Measurements from ENCODE around the gene STEAP1B.
"Not testable (repeated sequence)": the region's sequence is repeated elsewhere in the genome, so short reads cannot be mapped to it uniquely, and the experiment has no call there.

The STEAP1B gene

GRCh38 chr7:22452142-22452959, 47.6 kb downstream of the STEAP1B start:
- no peak for DNase-seq

DNA sequence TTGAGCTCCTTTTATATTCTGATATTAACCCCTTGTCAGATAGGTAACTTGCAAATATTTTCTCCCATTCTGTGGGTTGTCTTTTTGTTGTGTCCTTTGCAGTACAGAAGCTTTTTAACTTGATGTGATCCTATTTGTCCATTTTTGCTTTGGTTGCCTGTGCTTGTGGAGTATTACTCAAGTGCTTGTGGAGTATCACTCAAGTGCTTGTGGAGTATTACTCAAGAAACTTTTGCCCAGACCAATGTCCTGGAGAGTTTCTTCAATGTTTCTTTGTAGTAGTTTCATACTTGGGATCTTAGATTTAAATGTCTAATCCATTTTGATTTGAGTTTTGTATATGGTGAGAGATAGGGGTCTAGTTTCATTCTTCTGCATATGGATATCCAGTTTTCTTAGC, 50.0 kb downstream of the STEAP1B start:
- DNase-seq = not testable (repeated sequence)

GRCh38 chr7:22447762-22448161, 52.2 kb downstream of the STEAP1B start:
- no peak for DNase-seq

DNA sequence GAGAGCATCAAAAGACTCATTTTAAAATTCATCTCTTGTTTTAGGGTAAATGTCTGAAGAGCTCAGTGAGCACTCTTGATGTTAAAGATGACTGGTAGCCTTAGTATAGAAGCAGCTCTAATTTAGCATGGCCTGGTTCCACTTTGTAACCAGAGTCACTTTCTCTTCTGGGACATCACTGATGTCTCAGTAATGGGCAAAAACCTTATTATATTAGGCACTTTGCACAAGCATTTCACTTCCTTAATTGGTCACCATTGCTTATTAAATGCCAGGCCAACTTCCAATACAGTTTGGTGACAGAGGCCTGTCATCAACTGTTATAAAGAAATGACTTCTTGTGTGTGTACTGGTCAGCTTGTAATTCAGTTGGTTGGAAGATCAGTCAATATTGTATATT, 53.0 kb downstream of the STEAP1B start:
- DNase-seq = no peak

GRCh38 chr7:22445853-22446252, 54.1 kb downstream of the STEAP1B start:
- no peak for DNase-seq

DNA sequence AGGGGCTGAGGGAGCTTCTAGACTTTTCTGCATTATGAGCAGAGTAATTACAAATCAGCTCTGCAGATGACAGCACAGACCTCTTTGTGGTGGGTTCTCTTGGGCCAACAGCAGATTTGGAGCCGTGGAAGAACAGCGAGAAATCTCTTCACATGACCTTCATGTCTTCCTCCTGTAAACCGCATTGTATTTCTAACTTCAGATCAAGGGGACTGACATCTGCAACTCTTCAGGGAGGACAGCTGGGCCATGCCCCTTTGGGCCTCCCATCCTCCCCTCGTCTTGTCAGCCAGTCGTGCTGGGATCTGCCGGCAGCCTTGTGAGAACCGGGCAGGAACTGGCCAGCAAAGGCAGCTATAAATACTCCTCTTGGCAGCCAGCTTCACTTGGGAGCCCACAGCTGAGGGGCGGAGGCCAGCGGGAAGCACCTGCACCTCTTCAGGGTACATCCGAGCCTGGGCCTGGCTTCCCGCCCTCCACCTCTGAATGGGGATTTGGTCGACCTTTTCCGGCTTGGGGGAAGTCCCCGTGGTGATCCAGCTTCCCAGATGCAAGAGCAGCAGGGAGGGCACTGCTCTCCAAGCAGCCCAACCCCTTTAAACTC, 54.7 kb downstream of the STEAP1B start:
- no peak for DNase-seq

DNA sequence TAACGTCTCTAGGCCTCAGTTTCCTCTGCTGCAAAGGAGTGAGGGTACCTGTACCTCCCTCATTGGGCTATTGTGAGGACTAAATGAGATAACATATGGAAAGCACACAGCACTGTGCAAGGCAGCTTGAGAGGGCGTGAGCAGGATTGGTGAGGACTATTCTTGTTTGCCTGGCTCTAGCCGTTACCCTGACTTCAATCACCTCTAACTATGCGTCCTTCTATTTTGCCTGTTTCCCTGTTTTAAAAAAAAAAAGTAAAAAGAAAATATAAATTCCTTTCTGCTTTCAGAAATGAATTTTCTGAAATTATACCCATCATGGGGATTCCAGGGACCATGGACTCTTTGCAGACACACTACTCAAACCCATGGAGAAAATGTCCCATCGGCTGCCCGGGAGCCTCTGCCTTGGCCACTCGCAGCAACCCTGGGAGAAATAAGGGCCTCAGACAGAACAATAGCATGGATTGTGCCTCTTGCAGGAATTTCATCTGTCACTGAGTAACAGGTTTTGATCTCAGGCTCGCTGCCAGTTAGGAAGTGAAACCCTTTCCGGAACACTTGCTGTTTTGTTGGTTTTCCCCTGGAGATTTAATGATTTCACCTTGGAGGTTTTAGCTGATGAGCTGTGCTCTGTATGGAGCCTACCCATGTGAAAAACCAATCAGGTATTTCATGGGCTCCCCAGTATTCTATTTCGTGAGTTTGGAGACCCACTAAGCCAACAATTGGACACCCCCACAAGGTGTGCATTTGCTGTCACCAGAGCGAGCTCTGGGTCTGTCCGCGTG, 55.6 kb downstream of the STEAP1B start:
- DNase-seq = no peak

DNA sequence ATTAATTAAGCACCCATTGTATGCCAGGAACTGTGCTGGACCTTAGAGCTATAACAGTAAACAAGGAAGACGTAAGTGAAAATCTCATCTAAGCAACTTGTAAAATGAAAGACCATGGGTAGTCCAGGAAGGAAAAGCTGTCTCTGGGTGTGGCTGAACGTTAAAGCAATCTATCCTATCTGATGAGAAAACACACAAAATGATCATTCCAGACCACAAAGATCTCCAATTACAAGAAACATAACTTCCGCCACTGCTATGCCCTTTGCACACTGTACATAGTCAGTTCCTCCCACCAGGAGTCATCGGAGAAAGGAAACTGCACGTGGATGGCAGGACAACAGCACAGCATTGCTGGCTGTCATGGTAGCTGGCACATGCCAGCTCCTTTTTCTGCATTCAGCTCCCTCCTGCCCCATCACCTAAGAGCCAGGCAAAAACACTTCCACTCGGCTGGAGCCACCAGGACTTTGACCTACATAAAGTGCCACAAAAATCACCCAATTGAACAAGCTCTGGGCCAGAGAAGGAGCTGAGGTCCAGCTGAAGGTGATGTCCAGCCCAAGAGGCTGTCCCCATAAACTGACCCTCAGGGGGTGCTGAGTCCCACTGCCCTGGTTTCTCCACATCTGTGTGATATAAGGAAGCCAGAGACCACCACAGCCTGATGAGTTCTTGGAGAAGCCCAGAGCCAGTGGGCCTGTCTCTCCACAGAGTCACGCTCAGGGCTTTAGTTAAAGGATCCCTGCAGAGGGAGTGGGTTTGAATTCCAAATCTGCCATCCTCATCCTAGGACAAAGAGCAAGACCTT, 56.4 kb downstream of the STEAP1B start:
- DNase-seq = no peak

DNA sequence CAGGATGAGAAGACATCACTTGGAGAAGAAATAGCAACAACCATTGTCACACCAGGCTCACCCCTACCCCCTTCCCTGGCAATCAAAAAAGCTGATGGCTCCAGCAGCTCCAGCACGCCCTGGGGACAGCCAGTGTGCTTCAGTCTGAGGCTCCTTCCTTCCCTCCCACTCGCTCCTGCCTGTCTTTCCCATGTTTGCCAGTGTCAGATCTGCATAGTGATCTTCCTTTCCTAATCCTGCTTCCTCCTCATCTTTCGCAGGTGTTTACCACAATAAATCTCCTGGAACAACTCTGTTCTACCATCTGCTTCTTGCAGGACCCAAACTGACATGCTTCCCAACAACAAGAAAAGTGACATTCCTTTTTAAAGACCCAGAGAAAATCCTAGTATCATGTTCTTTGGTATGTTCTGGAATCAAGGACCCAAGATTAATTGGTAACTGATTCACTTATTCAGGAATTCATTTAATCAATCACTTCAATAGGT, 57.1 kb downstream of the STEAP1B start:
- no peak for DNase-seq

DNA sequence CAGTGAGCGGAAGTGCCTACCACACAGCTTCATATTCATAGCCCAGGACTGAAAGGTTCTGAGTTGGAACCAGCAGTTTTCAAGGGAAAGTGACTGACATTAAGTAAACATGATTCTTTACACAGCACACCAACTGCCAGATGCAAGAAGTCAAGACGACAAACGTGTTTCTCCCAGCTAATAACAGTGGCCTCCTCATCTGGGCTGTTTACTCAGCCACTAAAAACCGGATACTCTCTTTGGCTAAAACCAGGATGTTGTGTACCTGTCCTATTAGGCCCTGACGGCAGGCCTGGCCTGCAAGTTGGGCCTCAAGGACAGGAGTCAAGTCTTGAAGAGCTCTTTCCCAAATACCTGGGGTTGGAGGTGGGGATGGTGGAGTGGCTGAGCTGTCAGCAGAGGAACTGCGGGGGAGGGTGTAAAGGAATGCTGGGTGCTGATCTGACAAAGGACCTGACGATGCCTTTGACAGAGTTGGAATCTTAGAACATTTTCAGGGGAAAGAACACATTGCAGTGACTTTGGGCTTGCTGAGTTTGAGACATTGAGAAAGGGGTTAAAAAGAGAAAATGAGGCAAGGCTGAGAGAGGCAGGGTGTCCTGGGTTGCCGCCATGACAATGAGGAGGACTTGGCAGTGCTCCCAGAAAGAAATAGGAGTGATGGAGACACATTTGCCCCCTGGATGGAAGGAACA, 57.7 kb downstream of the STEAP1B start:
- no peak for DNase-seq

DNA sequence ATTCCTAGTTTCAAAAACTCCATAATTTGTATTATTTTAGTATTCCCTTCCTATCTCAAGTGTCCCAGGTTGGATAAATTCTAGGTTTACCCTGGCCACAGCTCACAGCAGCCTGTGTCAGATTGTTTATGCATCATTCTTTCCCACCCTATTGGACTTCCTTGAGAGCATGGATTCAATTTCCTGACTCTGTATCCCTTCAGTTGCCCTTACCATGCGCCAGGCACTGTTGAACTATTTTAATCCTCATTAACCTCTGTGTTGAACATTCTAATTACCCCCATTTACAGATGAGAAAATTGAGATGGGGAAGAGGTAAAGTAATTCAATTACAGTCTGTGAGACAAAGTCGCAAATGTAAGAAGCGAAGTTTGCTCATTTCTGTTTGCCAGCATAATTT, 58.8 kb downstream of the STEAP1B start:
- no peak for DNase-seq

DNA sequence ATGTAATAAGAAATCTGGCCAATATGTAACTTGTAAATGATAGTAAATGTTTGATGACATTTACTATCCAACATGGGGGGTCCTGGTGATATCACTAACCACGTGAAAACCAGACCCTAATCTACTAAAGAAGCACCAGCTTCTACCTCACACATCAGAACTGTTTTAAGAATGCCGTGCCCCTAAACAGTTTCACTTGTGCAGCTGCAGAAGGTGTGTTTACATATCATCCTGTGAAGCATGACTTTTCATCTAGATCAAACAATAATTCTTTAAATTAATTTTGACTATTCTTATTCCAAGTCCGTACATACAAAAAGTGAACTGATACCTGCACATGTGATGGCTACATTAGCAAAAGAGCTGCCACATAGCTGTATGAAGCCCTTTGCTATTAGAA, 61.0 kb downstream of the STEAP1B start:
- DNase-seq = no peak

- not testable (repeated sequence) for DNase-seq
Observed at GRCh38 chr7:22436552-22436951, 63.4 kb downstream of the STEAP1B start.

- DNase-seq = no peak
Observed at GRCh38 chr7:22435720-22436119, 64.3 kb downstream of the STEAP1B start.

DNA sequence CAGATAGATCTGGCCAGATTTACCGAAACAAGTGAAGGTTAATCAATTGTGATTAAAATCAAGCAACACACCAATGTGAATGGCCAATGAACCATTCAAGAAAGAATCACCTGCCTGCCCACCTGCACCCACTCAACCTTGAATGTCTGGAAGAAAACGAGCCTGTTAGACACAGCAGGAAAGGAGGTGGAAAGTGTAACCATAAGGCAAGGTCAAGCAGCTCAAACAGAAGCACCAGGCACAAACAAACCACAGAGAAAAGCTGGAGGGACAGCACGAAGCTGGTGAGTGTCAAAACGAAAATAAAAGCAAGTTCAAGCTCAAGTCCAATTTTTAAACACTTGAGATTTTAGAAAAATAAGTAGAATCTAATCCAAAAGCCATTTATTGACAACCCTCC, 64.9 kb downstream of the STEAP1B start:
- DNase-seq = no peak

GRCh38 chr7:22433710-22434460, 66.1 kb downstream of the STEAP1B start:
- DNase-seq = no peak

DNA sequence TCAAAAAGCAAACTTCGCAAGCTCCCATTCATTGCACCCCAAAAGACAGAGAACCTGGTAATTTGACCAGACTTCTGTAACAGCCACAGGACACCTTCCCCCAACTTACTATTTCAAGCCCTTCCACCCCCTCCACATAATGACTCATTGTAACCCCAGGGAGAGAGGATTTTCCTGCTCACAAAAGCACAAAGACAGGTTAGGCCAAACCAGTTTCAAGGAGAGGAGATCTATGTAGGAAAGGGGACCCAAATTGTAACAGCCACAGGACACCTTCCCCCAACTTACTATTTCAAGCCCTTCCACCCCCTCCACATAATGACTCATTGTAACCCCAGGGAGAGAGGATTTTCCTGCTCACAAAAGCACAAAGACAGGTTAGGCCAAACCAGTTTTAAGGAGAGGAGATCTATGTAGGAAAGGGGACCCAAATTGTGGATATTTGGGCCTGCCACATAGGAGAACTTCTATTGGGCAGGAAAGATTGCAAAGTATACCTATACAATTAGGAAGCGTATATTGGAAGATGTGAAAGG, 66.8 kb downstream of the STEAP1B start:
- not testable (repeated sequence) for DNase-seq

DNA sequence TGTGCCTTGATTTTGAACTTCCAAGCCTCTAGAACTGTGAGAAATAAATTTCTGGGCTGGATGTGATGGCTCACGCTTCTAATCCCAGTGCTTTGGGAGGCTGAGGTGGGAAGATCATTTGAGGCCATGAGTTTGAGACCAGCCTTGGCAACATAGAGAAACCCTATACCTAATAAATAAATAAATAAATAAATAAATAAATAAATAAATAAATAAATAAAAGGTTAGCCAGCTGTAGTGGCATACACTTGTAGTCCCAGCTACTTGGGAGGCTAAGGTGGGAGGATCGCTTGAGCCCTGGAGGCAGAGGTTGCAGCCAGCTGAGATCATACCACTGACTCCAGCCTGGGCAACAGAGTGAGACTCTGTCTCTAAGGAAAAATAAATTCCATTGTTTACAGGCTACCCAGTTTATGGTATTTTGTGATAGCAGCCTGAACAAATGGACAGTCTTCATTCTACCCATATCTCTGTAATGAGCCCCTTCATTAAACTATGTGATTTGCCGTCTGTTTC, 67.7 kb downstream of the STEAP1B start:
- no peak for DNase-seq

DNA sequence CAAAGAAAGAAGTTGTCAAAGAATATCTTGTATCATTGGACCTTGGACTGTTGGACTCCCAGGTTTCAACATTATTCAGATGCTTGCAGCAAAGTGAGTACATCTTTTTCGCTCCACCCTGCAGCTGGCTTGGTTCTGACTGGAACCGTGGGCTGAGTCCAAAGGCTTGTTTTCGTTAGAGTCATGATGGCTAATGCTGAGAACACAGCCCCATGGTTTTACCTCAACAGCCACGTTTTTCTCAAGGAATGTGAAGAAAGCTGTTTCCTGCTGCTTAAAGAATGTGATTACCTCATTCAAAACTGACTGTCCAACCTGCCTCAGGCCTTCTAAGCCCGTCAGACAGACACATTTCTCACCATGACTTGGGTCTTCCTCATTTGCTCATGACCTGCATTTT, 69.5 kb downstream of the STEAP1B start:
- no peak for DNase-seq

GRCh38 chr7:22429386-22429785, 70.6 kb downstream of the STEAP1B start:
- no peak for DNase-seq

- DNase-seq = no peak
Observed at GRCh38 chr7:22427855-22428254, 72.1 kb downstream of the STEAP1B start.
